Adrenal gland (tissue), 19 donors: Measurements from ENCODE around the gene CLIP2. TPM values are rescaled to one million over a fixed set of nuclear protein-coding genes. Genes with fewer than 3 reads are reported as not detected.

Experiments used
- DNase-seq, 7 donors: peaks; one replicate each; pipeline ENCODE4 v3.0.0-alpha.2; 2019 to 2020
- H3K27ac ChIP-seq, 5 donors: fragments of 200-600 bp; sonication (generic) in 4 of 5; 1 replicate in 3 of 5; 2 replicates in 2 of 5; pipeline versions ENCODE4 v1.5.1 to v1.8.0; 2016 to 2020; ENCODE audit warnings: mild to moderate bottlenecking in 1 of 5
- H3K27me3 ChIP-seq: fragments of 200-600 bp; 2 replicates; pipeline ENCODE4 v1.8.0; 2021
- H3K36me3 ChIP-seq, 2 donors: fragments of 200-600 bp; replicated peaks in 1 of 2; 1 replicate in 1 of 2; 2 replicates in 1 of 2; pipeline versions ENCODE4 v1.5.1 to v1.8.0; 2018 to 2022
- H3K4me1 ChIP-seq, 2 donors: fragments of 200-600 bp; replicated peaks in 1 of 2; 1 replicate in 1 of 2; 2 replicates in 1 of 2; pipeline versions ENCODE4 v1.5.1 to v1.8.0; 2018 to 2021
- H3K4me3 ChIP-seq, 4 donors: fragments of 200-600 bp; sonication (generic) in 3 of 4; one replicate each; pipeline ENCODE4 v1.5.1; 2016 to 2018
- H3K9me3 ChIP-seq, 3 donors: fragments of 200-600 bp; sonication (generic) in 1 of 3; replicated peaks in 1 of 3; 1 replicate in 2 of 3; 2 replicates in 1 of 3; pipeline versions ENCODE4 v1.5.1 to v1.8.0; 2016 to 2021
- CTCF ChIP-seq, 6 experiments: fragments of 450-650 bp in 4 of 6; fragments of 200-600 bp in 2 of 6; sonication (generic) in 1 of 6; IDR thresholded peaks; 1 replicate in 5 of 6; 2 replicates in 1 of 6; pipeline versions ENCODE4 v1.5.1 to v1.8.0; 2016 to 2021; ENCODE audit warnings: antibody characterized with exemption in 6 of 6, mild to moderate bottlenecking in 2 of 6, moderate library complexity in 1 of 6
- POLR2A ChIP-seq, 2 donors: fragments of 450-650 bp; IDR thresholded peaks; one replicate each; pipeline ENCODE4 v1.6.1; 2017; ENCODE audit warnings: antibody characterized with exemption in 2 of 2, mild to moderate bottlenecking in 2 of 2, moderate library complexity in 1 of 2
- WGBS, 4 donors: extraction: QIAGEN DNeasy Blood & Tissue Kit in 2 of 4; methylation state at CpG; one replicate each; pipeline versions ENCODE4 v1.1.5 to v1.1.7; 2013 to 2017; 5-methylcytosine and 5-hydroxymethylcytosine counted together
- intact Hi-C, 2 donors: fragments of 100-400 bp; cut with DNase I; formaldehyde crosslinking; loops; one replicate each; pipeline versions ENCODE4 v1.14.1 to v1.15.0; 2022 to 2023
- long read RNA-seq, 10 donors: library from polyadenylated mRNA in 3 of 10; unstranded in 2 of 10; stranded (forward) in 1 of 10; transcript quantifications; one replicate each; pipeline ENCODE4 v2.0.0 and lab custom pipeline, GENCODE V29; 2021 to 2026
- polyA plus RNA-seq, 3 donors: library from polyadenylated mRNA; stranded (reverse); fragments of 200-250 nt in 2 of 3; fragments of 350-450 nt in 1 of 3; fragmentation: Illumina TruSeq in 1 of 3; extraction: RNeasy Lipid Tissue Mini Kit (QIAGEN cat#74804) in 1 of 3; gene quantifications; one replicate each; pipeline ENCODE4 v1.2.3, GENCODE V29; 2013 to 2014
- total RNA-seq, 9 donors: library from RNA; depleted of rRNA in 4 of 9; stranded (reverse); fragments of >200 nt in 4 of 9; fragments of 120-200 nt in 1 of 9; fragmentation: NEBNext Ultra II Directional in 1 of 9; extraction: Animal tissue kit (Norgen Biotek cat#: 25700) in 1 of 9; gene quantifications; one replicate each; pipeline versions ENCODE4 v1.1.0 to v1.2.4, GENCODE V29; 2013 to 2023
- donor health status: healthy with polysubstance abuse.
- donor health status: Bipolar disorder and iron deficiency.
- donor health status: DM: yes; HTN: yes; CAD: no.
- donor health status: DM: no; HTN: no; CAD: no.
- donor health status: DM: no; HTN: no; CAD: no.
- donor health status: DM: yes; HTN: yes; CAD: no.

Gene CLIP2
- total RNA-seq, result 10 to 100 TPM in 8 of 9 donors, 1 to 10 TPM in 1; 8.3 to 48.6 (median 26.3) TPM
- 10 to 100 TPM in 1 of 3 donors, 1 to 10 TPM in 2; 6.8 to 27.7 (median 8.2) TPM for polyA plus RNA-seq
- long read RNA-seq, donor 1, full-length matches to known transcripts, result 1 of 1 reads
- long read RNA-seq, donor 1, partial matches to known transcripts, result 0 of 1 reads
- long read RNA-seq, donor 1, other reads (novel, unspliced or antisense), result 0 of 1 reads
- long read RNA-seq, donor 2, full-length matches to known transcripts, result 2 of 2 reads
- long read RNA-seq, donor 2, partial matches to known transcripts, result 0 of 2 reads
- long read RNA-seq, donor 2, other reads (novel, unspliced or antisense), result 0 of 2 reads
- long read RNA-seq, donor 3, result 0 reads
- long read RNA-seq, donor 4, result 0 reads
- long read RNA-seq, donor 5, full-length matches to known transcripts, result 55 of 73 reads
- long read RNA-seq, donor 5, partial matches to known transcripts, result 7 of 73 reads
- long read RNA-seq, donor 5, other reads (novel, unspliced or antisense), result 11 of 73 reads
- long read RNA-seq, donor 6, partial matches to known transcripts, result 0 of 1 reads
- long read RNA-seq, donor 6, other reads (novel, unspliced or antisense), result 1 of 1 reads
- long read RNA-seq, donor 7, result 0 reads
- long read RNA-seq, donor 8, full-length matches to known transcripts, result 1 of 1 reads
- long read RNA-seq, donor 8, partial matches to known transcripts, result 0 of 1 reads
- long read RNA-seq, donor 8, other reads (novel, unspliced or antisense), result 0 of 1 reads
- long read RNA-seq, donor 9, result 0 reads
- long read RNA-seq, donor 10, result 0 reads

- Histone ChIP-seq H3K27ac (peak within 1 kb of the TSS in 3 of 5 donors; percentile 39 to 87 (median 76)), H3K27me3 (no peaks in the 10 kb centered on the region), H3K4me3 (peak within 1 kb of the TSS; percentile 40 to 98 (median 50)), H3K9me3 (no peaks in the 10 kb centered on the region), H3K36me3 (no peaks in the 10 kb centered on the region), H3K4me1 (peaks cover 17 to 28% of the 10 kb centered on the region in 2 donors)
- TF ChIP-seq POLR2A (IDR thresholded peaks at IDR 0.05) (peak; percentile 54 to 74), CTCF (IDR thresholded peaks at IDR 0.05) (peak in 1 of 6 experiments; percentile 36)
- WGBS, 4 donors, result 0 to 2% (median 1%) methylated on average over 7 to 67 of the region's 67 CpGs
- DNase-seq, result peak; percentile 75 to 87 (median 81)
- intact Hi-C loops, result no loop called here
Measured at GRCh38 chr7:74289018-74289658, at the start of gene CLIP2. Gene CLIP2 (plus strand): TSS chr7:74289407. CDS start chr7:74317547, 28,140 bp downstream.

- Histone ChIP-seq H3K9me3 (no peaks in the 10 kb centered on the region), H3K4me3 (no peak overlapping the region), H3K27ac (no peak overlapping the region), H3K27me3 (no peaks in the 10 kb centered on the region), H3K4me1 (no peaks in the 10 kb centered on the region), H3K36me3 (peaks cover 0 to 39% of the 10 kb centered on the region in 2 donors)
- WGBS, 4 donors, result 71 to 86% (median 73%) methylated on average over 4 of the region's 4 CpGs
- intact Hi-C loops, result no loop called here
- peak in 2 of 7 donors; percentile 35 to 38 for DNase-seq
- TF ChIP-seq POLR2A (IDR thresholded peaks at IDR 0.05) (no peak), CTCF (IDR thresholded peaks at IDR 0.05) (no peak)
Measured at GRCh38 chr7:74240482-74240881, 48.7 kb upstream of the CLIP2 start.

- Histone ChIP-seq H3K9me3 (no peaks in the 10 kb centered on the region), H3K36me3 (peaks cover 0 to 27% of the 10 kb centered on the region in 2 donors), H3K4me1 (no peaks in the 10 kb centered on the region), H3K27me3 (no peaks in the 10 kb centered on the region), H3K27ac (no peak overlapping the region), H3K4me3 (no peak overlapping the region)
- TF ChIP-seq CTCF (IDR thresholded peaks at IDR 0.05) (no peak), POLR2A (IDR thresholded peaks at IDR 0.05) (no peak)
- intact Hi-C loops, result no loop called here
- DNase-seq, result no peak
- WGBS, 4 donors, result 75 to 95% (median 88%) methylated on average over 6 of the region's 6 CpGs
Measured at GRCh38 chr7:74242122-74242443, 47.1 kb upstream of the CLIP2 start.

- Histone ChIP-seq H3K36me3 (peaks cover 0 to 55% of the 10 kb centered on the region in 2 donors), H3K4me1 (no peaks in the 10 kb centered on the region), H3K27me3 (no peaks in the 10 kb centered on the region), H3K4me3 (no peak overlapping the region), H3K9me3 (no peaks in the 10 kb centered on the region), H3K27ac (no peak overlapping the region)
- 38 to 59% (median 44%) methylated on average over 4 of the region's 4 CpGs for WGBS, 4 donors
- DNase-seq, result no peak
- intact Hi-C loops, result no loop called here
- TF ChIP-seq CTCF (IDR thresholded peaks at IDR 0.05) (no peak), POLR2A (IDR thresholded peaks at IDR 0.05) (no peak)
Measured at GRCh38 chr7:74246497-74246896, 42.7 kb upstream of the CLIP2 start.
